GM19468 (cell line): ENCODE data around the gene SLC38A6.
A peak's percentile ranks its signal among the peaks of the same experiment; 100 is the strongest.
"Not testable (repeated sequence)": the region's sequence is repeated elsewhere in the genome, so short reads cannot be mapped to it uniquely, and the experiment has no call there.

Experiments used
- ATAC-seq: cut with Tn5 transposase; IDR thresholded peaks from one replicate; pipeline ENCODE4 v1.9.1; 2021; ENCODE audit warnings: mild to moderate bottlenecking, moderate library complexity, moderate number of reproducible peaks; ENCODE audit not compliant: unreplicated experiment; ENCODE audit errors: extremely low read depth

SLC38A6 gene

DNA sequence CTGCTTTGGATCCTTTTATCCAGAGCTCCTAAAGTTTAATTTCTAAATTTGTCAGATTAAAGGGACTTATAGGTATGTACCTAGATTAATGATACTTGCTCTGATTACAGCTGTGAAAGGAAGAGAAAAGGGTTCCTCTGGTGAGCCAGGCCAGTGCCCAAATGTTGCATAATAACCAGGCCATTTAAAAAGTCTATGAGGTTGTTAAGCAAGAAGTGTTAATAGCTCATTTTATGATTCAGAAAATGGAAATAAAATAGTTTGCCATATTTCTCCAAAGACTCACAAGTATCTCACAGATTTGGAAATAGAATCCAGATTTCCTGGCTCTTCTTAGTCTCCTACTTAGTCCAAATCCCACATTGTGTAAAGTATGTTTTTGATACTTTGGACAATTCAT is 67.6 kb downstream of the SLC38A6 start:
- ATAC-seq: no peak

DNA sequence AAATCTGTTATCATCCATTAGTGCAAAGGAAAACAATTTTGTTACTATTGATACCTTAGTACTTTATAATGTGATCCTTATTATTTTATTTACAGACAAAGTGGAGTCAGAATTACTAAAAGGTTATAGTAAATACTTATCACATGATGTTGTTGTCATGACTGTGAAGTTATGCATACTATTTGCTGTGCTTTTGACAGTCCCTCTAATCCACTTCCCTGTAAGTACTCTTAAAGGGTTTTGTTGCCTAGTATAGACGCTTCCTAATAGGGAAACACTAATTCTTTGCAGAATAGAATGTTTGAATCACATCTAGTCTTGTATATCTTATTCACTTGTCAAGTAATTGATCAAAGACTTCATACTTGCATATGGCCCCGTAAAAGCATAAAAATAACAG is 69.4 kb downstream of the SLC38A6 start:
- no peak for ATAC-seq

DNA sequence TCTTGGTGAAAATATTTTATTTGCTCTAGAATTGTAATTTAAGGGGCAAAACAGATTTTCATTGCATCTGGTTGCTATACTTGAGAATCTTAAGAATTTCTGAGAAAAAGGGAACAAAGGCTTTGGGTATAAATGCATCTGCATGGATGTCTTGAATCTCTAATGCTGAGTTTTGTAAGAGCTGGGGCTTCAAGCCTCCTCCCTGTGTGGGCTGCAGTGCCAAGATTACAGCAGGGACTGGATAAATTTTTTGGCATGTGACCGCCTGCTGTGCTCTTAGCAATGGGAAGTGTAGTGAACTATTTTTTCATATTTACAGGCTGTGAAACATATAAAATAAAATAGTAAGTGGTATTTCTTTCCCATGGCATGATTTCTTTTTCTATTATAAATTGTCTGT is 70.0 kb downstream of the SLC38A6 start:
- no peak for ATAC-seq

DNA sequence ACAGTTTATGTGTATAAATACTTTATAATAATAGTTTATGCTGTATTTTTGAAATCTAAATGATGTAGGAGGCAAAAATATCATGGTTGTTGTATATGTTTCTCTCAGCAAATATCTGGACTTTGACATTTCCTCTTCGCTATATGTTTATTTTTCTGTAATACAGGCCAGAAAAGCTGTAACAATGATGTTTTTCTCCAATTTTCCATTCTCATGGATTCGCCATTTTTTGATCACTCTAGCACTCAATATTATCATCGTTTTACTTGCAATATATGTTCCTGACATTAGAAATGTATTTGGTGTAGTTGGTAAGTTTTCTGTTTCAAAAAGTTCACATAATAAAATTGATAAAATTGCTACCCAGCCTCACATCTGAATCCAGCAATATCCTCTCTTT is 70.6 kb downstream of the SLC38A6 start:
- no peak for ATAC-seq

DNA sequence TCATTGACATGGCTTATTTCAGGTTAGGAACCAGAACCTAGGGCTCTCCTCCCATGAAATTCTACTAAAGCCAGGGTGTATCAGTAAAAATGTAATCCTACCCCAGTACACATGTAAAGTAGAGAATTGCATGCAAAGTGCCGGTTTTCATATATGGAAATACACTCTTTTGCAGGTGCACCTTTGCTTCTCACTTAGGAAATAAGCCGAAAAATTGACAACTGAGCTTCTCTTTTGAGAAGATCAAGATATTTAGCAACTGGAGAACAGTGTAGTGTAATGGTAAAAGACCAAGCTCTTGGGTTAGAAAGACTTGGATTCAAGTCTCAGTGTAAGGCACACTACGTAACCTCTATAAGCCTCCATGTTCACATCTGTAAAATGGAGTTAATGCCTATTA is 82.4 kb downstream of the SLC38A6 start:
- ATAC-seq: no peak

DNA sequence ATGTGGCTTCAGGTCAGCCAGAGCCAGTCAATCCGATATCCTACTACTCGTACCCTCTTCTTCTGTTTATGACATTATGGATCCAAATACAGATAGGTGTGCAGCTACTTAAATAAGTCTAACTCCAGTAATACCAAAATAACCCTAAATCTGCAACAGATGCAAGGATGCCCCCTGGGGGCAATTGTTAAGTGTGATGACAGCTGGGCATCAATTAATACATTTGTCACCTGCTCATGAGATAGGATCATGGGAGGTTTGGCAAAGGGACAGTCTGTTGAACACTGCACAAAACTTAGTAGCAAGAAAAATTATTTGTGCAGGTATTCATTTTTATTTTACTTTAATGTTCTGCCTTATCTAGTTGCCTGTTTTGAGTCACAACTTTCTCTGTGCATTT is 83.2 kb downstream of the SLC38A6 start:
- ATAC-seq: no peak

DNA sequence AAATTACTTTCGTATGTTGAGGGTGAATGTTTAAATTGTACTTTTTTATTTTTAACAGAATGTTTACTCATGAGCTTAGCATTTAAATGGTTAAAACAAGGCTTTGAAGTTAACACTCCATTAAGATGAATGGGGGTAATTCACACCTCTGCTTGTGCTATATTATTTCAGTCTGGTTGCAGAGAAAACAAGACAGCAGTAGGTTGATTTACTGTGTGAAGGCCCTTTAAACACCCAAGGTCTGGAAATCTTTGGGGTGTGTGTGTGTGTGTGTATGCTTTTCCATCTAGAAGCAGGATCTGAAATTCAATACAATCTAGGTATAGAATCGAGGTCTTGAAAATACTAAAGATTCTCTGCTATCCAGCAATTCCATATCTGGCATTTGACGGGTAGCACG is 83.8 kb downstream of the SLC38A6 start:
- ATAC-seq: no peak

DNA sequence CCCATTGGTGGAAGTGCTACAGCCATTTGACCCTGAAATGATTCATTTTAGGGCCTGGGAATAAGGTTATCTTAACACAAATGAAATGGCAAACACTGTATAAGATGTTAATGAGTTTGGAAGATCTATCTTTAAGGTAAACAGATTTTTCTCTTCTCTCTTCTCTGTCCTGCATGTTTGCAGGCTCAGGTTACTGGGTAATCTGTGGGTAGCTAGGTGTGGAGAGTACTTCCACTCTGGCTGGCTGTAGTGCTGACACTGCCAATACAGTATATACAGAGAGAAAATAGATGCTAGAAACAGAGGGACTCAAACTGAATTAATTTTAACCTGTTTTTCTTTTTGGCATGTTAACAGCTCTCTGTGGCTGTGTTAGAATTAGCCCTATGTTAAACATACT is 84.6 kb downstream of the SLC38A6 start:
- ATAC-seq: no peak

DNA sequence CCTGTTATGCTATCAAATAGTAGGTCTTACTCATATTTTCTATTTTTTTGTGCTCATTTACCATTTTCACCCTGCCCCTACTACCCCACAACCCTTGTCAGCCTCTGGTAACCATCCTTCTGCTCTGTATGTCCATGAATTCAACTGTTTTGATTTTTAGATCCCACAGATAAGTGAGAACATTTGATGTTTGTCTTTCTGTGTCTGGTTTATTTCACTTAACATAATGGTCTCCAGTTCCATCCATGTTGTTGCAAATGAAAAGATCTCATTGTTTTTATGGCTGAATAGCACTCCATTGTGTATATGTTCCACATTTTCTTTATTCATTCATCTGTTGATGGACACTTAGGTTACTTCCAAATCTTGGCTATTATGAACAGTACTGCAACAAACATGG is 91.4 kb downstream of the SLC38A6 start:
- not testable (repeated sequence) for ATAC-seq

DNA sequence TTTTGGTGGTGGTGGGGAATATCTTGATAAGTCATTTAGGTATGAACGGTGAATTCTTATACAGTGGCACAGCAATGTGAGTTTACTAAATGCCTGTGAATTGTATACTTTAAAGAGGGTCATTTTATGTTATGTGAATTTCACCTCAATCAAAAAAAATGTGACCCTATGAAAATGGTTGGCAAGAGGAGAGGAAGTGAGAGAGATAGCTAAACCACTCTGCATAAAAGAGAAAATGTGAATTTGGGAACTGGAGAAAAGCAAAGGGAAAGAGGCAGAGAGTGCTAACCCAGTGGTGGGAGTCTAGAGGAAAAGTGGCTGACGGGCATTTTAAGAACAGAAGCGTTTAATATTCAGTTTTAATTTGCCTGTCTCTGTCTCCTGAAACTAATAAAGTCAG is 93.8 kb downstream of the SLC38A6 start:
- ATAC-seq: no peak

DNA sequence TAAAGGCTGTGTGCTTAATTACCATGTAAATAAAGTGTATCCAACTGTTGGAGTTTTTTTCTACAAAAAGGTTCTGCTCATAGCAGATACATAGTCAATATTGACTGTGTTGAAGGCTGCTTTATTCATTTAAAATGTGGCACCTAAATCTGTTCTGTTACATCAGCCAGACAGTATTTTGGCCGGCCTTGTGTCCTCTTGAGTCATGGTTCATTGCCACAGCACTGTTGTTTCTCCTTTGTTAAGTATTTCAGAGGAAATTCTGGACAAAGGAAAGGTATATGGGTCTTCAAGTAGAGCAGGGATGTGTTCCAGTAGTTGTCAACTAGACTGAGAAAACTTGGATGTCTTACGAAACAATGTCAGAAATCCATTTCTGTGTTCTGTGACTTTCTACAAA is 95.5 kb downstream of the SLC38A6 start:
- no peak for ATAC-seq

DNA sequence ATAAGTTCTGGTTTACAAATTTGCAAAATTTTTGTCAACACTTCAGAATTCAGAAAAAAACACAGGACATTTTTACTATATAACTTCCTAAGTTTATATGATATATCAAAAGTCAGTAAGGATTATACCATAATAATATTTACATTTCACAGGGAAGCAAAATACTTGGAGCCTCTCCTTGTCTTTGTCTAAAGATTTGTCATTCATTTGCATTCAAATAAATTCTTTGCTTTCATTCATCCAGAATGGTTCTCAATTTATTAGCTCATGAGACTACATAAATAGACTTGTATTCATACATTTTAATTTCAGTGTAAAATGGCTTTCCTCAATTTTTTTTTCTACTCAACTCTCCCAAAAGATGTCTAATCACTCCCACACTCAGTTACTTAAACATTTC is 96.4 kb downstream of the SLC38A6 start:
- ATAC-seq: no peak

DNA sequence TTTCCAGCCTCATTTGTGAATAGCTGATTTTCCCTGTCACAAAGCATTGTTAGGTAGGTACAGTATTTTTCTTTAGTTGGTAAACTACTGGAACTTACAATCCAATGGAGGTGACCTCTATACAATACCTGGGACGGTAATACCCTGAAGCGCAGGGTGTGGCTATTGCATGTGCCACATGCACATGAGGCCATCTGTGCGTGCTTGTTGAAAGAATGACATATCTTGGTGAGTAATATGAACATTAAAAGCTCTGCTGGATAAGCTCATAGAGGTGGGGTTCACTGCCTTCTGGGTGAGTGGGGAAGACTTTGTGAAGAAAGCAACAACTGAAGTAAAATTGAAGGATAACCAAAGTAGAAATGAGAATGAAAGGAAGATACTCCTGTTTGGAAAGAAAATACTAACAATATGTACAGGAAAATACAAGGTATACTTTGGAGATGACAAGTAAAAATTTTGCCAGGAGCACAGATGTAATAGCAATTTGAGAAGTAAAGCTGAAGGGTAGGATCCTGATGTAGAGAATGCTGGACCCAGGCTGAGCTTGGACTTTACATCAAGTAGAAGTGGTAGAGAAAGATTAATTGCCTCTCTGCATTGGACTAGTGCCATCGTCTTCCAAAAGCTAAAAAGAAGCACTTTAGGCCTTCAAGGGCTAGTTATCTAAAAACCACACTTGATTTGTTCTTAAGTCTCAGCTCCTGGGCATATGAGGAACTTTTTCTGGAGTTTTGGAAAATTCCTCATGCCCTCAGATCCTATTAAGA is 97.1 kb downstream of the SLC38A6 start:
- no peak for ATAC-seq

DNA sequence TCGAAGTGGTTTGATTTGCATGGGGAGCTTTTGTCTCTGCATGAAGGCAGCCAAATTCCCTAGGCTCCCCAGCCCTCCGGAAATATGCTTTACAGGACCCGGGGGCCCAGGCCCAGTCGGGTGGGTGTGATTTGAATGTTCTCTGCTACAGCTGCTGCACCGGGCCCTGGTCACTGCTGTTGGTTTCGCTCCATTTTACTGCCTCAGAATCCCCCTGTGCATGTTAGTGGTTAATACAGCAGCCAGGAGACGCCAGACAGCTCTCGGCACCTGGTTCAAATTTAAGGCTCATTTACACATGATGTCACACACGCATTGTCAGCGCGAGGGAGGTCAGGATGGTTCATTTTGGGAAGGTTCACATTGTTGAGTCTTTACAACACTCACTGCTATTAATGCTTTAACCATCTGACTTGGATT is 99.6 kb downstream of the SLC38A6 start:
- ATAC-seq: peak; percentile 81

DNA sequence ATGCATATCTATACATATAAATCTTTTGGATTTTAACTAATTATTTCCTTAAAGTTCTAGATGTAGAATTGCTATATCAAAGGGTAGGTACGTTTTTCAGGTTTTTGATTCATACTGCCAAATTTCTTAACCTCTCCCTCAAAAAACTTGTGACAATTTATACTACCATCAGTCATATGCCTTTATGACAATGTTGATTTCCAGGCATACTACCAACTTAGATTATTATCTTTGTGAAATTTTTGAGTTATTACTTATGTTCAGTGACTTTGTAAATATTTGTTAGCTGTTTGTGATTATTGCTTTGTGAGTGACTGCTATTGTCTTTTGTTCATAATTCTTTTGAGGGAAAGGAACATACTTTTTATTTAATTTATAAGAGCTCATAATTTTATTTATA is 107.0 kb downstream of the SLC38A6 start:
- ATAC-seq: no peak

DNA sequence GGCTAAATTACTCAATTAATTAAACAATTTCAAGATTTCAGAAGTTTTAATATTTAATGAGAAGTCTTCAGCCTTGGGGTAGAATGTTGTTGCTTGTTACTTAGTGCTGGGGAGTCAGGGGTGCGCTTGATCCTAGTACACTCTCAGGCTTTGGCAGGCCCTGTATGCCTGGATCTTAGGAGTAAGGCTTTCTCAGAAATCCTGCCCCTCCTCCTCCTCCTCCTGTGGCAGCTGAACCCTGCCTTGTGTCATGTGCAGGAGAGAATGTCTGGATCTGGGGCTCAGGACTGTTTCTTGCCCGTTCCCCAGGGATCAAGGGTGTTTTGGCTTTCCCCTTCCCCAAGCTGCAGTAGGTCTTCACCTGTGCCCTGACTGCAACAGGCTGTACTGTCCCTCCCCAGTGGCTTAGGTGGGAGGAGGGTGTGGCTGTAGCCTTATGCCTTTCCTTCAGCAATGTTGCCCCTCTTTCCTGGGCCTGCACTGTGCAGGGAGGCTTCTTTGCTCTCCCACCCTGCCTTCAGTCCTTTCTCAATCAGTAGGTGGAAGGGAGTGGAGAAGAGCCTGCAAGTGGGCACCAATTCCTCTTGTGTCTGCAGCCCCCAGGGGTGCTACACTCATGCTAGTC is 108.2 kb downstream of the SLC38A6 start:
- no peak for ATAC-seq

DNA sequence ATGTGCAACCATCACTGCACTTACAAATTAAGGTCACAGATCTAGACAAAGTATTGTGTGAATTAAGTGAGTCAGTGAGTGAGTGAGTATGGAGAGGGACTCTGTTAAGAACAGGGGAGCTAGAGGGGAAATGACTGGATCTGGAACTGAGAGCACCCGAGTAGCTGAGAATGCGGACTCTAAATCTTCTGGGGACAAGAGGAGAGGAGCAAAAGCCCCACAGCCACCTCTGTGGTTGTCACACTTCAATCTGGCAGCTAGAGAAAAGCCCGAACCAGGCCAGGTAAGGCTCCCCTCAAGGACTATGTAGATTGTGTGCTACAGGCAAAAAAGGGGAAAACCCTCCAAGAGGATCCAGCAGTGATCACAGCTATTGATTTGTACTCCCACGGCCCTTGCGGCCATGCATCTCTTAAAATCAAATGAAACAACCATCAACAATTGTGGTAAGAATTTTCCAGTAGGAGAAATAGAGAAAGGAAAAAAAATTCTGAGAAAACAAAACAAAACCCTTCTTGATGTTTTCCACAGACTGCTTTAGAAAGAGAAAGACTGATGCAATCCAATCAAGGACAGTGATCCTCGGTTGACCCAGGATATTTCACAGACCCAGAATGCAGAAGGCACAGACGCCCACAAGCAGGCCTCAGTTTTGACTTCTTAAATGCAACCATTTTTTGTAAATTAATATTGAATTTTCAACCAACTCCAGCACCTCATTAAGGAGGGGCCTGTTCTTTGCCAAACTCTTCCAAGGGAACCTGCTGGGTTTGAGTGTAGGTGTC is 109.6 kb downstream of the SLC38A6 start:
- peak; percentile 32 for ATAC-seq

DNA sequence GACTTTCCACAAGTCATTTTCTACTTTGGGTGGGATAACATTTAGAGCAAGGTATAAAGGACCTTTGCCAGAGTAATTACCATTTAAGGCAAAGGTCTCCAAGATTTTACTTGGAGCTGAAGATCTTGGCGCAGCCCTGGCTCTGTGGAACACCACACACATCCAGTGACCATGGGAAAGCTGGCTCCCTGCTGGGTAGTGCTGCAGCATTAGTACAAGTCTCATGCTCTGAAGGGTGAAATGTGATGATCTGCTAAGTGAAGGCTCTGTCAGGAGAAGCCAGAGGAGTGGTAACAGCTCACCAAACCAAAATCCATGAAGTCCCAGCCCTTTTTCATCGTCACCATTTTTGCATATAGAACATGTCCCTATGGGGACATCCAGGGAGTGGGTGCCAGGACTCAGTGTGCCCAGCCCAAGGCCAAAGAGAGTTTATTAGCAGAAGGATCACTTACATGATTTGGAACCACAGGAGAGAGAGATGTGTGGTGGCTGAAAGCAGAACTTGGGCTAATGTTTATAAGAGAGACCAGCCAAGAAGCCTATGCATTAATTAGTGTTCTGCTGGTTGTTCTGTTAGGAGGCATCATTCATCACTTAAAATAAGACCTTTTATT is 110.7 kb downstream of the SLC38A6 start:
- ATAC-seq: no peak

DNA sequence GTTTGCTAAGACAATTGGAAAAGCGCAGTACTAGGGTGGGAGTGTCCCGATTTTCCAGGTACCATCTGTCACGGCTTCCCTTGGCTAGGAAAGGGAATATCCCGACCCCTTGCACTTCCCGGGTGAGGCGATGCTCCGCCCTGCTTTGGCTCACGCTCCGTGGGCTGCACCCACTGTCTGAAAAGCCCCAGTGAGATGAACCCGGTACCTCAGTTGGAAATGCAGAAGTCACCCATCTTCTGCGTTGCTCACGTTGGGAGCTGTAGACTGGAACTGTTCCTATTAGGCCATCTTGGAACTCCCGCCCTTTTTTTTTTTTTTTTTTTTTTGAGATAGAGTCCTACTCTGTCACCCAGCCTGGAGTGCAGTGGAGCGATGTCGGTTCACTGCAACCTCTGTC is 117.1 kb downstream of the SLC38A6 start:
- ATAC-seq: not testable (repeated sequence)

DNA sequence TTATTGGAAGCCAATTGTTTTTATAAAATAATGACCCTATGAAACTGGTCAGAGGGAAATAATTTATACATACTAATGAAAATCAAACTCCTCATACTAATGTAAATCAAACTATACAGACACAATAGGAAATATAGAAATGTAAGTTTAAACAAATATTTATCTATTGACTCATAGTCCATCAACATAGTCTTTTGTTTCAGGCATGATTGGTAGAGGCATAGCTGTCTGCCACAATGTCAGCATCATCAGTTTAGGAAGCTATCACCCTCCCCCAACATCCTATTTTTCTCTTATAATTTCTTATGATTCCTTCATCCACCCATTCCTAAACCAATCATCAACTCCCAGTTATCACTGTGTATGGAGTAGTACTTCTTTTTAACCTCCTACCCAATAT is 117.7 kb downstream of the SLC38A6 start:
- no peak for ATAC-seq
